ENCODE data around the gene LCK.

Gene LCK

GRCh38 chr1:32216566-32216965 is 34.5 kb upstream of the LCK start:
- no peak for ATAC-seq
- TF ChIP-seq ZNF70 (CRISPR knock-in tag; IDR thresholded peaks at IDR 0.05) = no peak
- TF ChIP-seq ZFP30 (CRISPR knock-in tag; IDR thresholded peaks at IDR 0.05) = no peak
- no peak for TF ChIP-seq RARB (CRISPR knock-in tag; IDR thresholded peaks at IDR 0.05)
- TF ChIP-seq, protein P1, sequence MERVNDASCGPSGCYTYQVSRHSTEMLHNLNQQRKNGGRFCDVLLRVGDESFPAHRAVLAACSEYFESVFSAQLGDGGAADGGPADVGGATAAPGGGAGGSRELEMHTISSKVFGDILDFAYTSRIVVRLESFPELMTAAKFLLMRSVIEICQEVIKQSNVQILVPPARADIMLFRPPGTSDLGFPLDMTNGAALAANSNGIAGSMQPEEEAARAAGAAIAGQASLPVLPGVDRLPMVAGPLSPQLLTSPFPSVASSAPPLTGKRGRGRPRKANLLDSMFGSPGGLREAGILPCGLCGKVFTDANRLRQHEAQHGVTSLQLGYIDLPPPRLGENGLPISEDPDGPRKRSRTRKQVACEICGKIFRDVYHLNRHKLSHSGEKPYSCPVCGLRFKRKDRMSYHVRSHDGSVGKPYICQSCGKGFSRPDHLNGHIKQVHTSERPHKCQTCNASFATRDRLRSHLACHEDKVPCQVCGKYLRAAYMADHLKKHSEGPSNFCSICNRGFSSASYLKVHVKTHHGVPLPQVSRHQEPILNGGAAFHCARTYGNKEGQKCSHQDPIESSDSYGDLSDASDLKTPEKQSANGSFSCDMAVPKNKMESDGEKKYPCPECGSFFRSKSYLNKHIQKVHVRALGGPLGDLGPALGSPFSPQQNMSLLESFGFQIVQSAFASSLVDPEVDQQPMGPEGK (CRISPR knock-in tag; IDR thresholded peaks at IDR 0.05; ENCODE audit: borderline replicate concordance) = no peak
- no peak for TF ChIP-seq ISL1 (CRISPR knock-in tag; IDR thresholded peaks at IDR 0.05)
- TF ChIP-seq, protein P2, sequence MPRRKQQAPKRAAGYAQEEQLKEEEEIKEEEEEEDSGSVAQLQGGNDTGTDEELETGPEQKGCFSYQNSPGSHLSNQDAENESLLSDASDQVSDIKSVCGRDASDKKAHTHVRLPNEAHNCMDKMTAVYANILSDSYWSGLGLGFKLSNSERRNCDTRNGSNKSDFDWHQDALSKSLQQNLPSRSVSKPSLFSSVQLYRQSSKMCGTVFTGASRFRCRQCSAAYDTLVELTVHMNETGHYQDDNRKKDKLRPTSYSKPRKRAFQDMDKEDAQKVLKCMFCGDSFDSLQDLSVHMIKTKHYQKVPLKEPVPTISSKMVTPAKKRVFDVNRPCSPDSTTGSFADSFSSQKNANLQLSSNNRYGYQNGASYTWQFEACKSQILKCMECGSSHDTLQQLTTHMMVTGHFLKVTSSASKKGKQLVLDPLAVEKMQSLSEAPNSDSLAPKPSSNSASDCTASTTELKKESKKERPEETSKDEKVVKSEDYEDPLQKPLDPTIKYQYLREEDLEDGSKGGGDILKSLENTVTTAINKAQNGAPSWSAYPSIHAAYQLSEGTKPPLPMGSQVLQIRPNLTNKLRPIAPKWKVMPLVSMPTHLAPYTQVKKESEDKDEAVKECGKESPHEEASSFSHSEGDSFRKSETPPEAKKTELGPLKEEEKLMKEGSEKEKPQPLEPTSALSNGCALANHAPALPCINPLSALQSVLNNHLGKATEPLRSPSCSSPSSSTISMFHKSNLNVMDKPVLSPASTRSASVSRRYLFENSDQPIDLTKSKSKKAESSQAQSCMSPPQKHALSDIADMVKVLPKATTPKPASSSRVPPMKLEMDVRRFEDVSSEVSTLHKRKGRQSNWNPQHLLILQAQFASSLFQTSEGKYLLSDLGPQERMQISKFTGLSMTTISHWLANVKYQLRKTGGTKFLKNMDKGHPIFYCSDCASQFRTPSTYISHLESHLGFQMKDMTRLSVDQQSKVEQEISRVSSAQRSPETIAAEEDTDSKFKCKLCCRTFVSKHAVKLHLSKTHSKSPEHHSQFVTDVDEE (CRISPR knock-in tag; IDR thresholded peaks at IDR 0.05) = no peak
- TF ChIP-seq CSRNP3 (CRISPR knock-in tag; IDR thresholded peaks at IDR 0.05) = no peak
- no peak for TF ChIP-seq PPARA (CRISPR knock-in tag; IDR thresholded peaks at IDR 0.05; ENCODE audit: borderline replicate concordance)
- no peak for TF ChIP-seq BACH2 (CRISPR knock-in tag; IDR thresholded peaks at IDR 0.05; ENCODE audit: borderline replicate concordance)
- TF ChIP-seq OSR1 (CRISPR knock-in tag; IDR thresholded peaks at IDR 0.05) = no peak
- TF ChIP-seq ZFP3 (CRISPR knock-in tag; IDR thresholded peaks at IDR 0.05) = no peak
- TF ChIP-seq CSDC2 (CRISPR knock-in tag; IDR thresholded peaks at IDR 0.05) = no peak
- TF ChIP-seq TCF4 (CRISPR knock-in tag; IDR thresholded peaks at IDR 0.05; ENCODE audit: borderline replicate concordance) = no peak
- no peak for TF ChIP-seq ZNF8 (CRISPR knock-in tag; IDR thresholded peaks at IDR 0.05)

DNA sequence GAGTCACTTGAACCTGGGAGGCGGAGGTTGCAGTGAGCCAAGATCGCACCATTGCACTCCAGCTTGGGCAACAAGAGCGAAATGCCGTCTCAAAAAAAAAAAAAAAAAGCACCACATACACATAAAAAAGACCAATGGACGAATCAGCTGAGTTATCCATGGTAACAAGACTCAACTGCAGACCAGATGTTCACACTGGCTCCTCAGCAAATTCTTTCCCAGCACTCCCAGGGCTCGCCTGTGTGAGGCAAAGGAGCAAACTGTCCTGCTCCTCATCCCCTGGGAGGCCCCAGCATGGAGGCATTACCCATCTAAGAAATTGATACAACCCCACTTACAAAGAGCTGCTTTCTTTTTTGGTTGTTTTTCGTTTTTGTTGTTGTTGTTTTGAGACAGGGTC is 32.0 kb upstream of the LCK start:
- no peak for TF ChIP-seq ESRRG (CRISPR knock-in tag; IDR thresholded peaks at IDR 0.05)
- no peak for TF ChIP-seq CSRNP3 (CRISPR knock-in tag; IDR thresholded peaks at IDR 0.05)
- no peak for TF ChIP-seq ISL1 (CRISPR knock-in tag; IDR thresholded peaks at IDR 0.05)
- no peak for TF ChIP-seq ZNF70 (CRISPR knock-in tag; IDR thresholded peaks at IDR 0.05)
- TF ChIP-seq RARB (CRISPR knock-in tag; IDR thresholded peaks at IDR 0.05) = no peak
- no peak for TF ChIP-seq SNAI2 (CRISPR knock-in tag; IDR thresholded peaks at IDR 0.05)
- TF ChIP-seq, protein P3, sequence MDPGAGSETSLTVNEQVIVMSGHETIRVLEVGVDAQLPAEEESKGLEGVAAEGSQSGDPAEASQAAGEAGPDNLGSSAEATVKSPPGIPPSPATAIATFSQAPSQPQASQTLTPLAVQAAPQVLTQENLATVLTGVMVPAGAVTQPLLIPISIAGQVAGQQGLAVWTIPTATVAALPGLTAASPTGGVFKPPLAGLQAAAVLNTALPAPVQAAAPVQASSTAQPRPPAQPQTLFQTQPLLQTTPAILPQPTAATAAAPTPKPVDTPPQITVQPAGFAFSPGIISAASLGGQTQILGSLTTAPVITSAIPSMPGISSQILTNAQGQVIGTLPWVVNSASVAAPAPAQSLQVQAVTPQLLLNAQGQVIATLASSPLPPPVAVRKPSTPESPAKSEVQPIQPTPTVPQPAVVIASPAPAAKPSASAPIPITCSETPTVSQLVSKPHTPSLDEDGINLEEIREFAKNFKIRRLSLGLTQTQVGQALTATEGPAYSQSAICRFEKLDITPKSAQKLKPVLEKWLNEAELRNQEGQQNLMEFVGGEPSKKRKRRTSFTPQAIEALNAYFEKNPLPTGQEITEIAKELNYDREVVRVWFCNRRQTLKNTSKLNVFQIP (CRISPR knock-in tag; IDR thresholded peaks at IDR 0.05; ENCODE audit: borderline replicate concordance, low read depth) = no peak
- no peak for TF ChIP-seq ARNTL (CRISPR knock-in tag; IDR thresholded peaks at IDR 0.05; ENCODE audit: borderline replicate concordance, low read depth)
- TF ChIP-seq ZNF8 (CRISPR knock-in tag; IDR thresholded peaks at IDR 0.05) = no peak
- no peak for TF ChIP-seq ZFP3 (CRISPR knock-in tag; IDR thresholded peaks at IDR 0.05)
- no peak for TF ChIP-seq CSDC2 (CRISPR knock-in tag; IDR thresholded peaks at IDR 0.05)
- no peak for TF ChIP-seq BACH2 (CRISPR knock-in tag; IDR thresholded peaks at IDR 0.05; ENCODE audit: borderline replicate concordance)
- TF ChIP-seq TOX (CRISPR knock-in tag; IDR thresholded peaks at IDR 0.05; ENCODE audit: borderline replicate concordance) = no peak
- no peak for TF ChIP-seq TCF4 (CRISPR knock-in tag; IDR thresholded peaks at IDR 0.05; ENCODE audit: borderline replicate concordance)
- no peak for ATAC-seq

DNA sequence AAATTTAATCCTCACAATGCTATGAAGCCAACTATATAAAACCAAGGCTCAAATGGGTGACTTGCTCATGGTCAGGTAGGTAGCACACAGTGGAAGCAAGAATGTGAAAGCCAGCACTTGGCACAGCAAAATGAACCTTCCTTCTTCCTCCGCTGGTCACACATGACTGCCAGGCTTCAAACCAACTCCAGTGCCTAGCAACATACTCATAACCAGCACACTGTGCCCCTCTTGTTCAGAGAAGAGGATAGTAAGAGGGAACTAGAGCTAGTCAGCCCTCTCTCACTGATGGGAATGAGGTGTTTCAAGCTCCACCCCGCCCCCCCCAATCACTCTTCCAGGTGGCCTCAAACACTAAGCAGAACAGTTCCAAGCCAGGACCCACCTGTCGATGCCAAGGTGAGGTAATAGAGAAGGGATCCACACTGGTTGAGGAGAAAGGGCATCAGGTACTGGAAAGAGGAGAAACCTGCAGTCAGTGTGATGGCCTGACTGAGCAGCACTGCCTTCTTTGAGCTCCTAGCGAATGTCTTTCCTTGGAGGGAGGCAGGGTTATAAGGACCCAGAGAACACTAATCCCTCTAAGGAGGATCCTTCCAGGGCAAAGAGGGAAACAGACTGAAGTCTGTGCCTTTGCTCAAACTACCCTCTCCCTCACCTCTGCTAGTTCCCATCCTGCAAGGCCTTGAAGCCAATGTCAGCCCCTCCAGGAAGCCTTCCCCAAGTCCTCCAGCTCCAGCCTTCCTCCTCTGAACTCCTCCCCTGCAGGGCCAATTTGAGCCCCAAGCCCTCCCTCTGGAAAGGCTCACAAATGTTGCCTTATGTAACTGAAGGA is 30.1 kb upstream of the LCK start:
- ATAC-seq = no peak
- TF ChIP-seq CSRNP3 (CRISPR knock-in tag; IDR thresholded peaks at IDR 0.05) = no peak
- TF ChIP-seq, protein P1 (CRISPR knock-in tag; IDR thresholded peaks at IDR 0.05; ENCODE audit: borderline replicate concordance) = no peak
- TF ChIP-seq ESRRG (CRISPR knock-in tag; IDR thresholded peaks at IDR 0.05) = no peak
- TF ChIP-seq, protein P2 (CRISPR knock-in tag; IDR thresholded peaks at IDR 0.05) = no peak
- TF ChIP-seq ZC3H10 (CRISPR knock-in tag; IDR thresholded peaks at IDR 0.05) = no peak

Data from SK-N-SH treated with all-trans-retinoic acid at 6 μM for 48 hours (cell line).